ENCODE results near the gene TMEM234. TPM values are rescaled to one million over a fixed set of nuclear protein-coding genes. Genes with fewer than 3 reads are reported as not detected.

Gene TMEM234
- total RNA-seq, 1 experiment from 2014 or later = 7.7 TPM

GRCh38 chr1:32255072-32256071, 33.2 kb upstream of the TMEM234 start:
- no peaks in the 10 kb centered on the region for H3K9me2 ChIP-seq (replicated peaks; ENCODE audit: low read length)
- ChIA-PET POLR2A (ENCODE audit: unreplicated experiment) (interaction anchor here (0.6 kb wide), 1 partner anchor 39 kb away, joined by 3 read pairs; no protein-coding TSS in a partner anchor), CTCF (no interaction called here)
- H3F3A ChIP-seq (ENCODE audit: low read length, unreplicated experiment) = no peaks in the 10 kb centered on the region
- no peaks in the 10 kb centered on the region for H3K36me3 ChIP-seq (ENCODE audit: low read depth, low read length)
- no peak overlapping the region for H3K4me2 ChIP-seq (ENCODE audit: low read length)
- H2AFZ ChIP-seq (ENCODE audit: low read length) = no peak overlapping the region
- TF ChIP-seq CTCF (conservative IDR thresholded peaks at IDR 0.05; ENCODE audit: low read depth, low read length) (no peak), EZH2 (IDR thresholded peaks at IDR 0.05; ENCODE audit: low read length, unreplicated experiment) (no peak), EZH2phosphoT487 (IDR thresholded peaks at IDR 0.05; ENCODE audit: borderline replicate concordance, low read length) (no peak)
- H4K20me1 ChIP-seq (ENCODE audit: low read length) = no peaks in the 10 kb centered on the region
- no peaks in the 10 kb centered on the region for H3K79me2 ChIP-seq (ENCODE audit: low read length)
- DNase-seq (no peak), ATAC-seq (no peak)
- no TSS peak for BruUV-seq (replicated peaks)
- H3K9ac ChIP-seq (ENCODE audit: low read length) = no peak overlapping the region
- no peaks in the 10 kb centered on the region for H3K4me1 ChIP-seq (ENCODE audit: insufficient read depth, low read length)
- H3K9me3 ChIP-seq (ENCODE audit: low read length) = no peaks in the 10 kb centered on the region
- intact Hi-C loops (cut with micrococcal nuclease) = no loop called here
- no peak overlapping the region for H3K4me3 ChIP-seq (ENCODE audit: low read length)
- H3K27ac ChIP-seq (ENCODE audit: low read length) = no peak overlapping the region
- no peaks in the 10 kb centered on the region for H3K27me3 ChIP-seq (ENCODE audit: low read length)

- no peaks in the 10 kb centered on the region for H4K20me1 ChIP-seq (ENCODE audit: low read length)
- intact Hi-C loops (cut with micrococcal nuclease) = no loop called here
- H3K79me2 ChIP-seq (ENCODE audit: low read length) = no peaks in the 10 kb centered on the region
- TF ChIP-seq EZH2 (IDR thresholded peaks at IDR 0.05; ENCODE audit: low read length, unreplicated experiment) (no peak), CTCF (conservative IDR thresholded peaks at IDR 0.05; ENCODE audit: low read depth, low read length) (no peak), EZH2phosphoT487 (IDR thresholded peaks at IDR 0.05; ENCODE audit: borderline replicate concordance, low read length) (no peak)
- ATAC-seq (no peak), DNase-seq (no peak)
- H3K9me3 ChIP-seq (ENCODE audit: low read length) = no peaks in the 10 kb centered on the region
- no peak within 1 kb of the TSS for H2AFZ ChIP-seq (ENCODE audit: low read length)
- no peak within 1 kb of the TSS for H3K9ac ChIP-seq (ENCODE audit: low read length)
- POLR2A ChIA-PET (ENCODE audit: unreplicated experiment) = no interaction called here
- H3K27ac ChIP-seq (ENCODE audit: low read length) = no peak within 1 kb of the TSS
- no peaks in the 10 kb centered on the region for H3K36me3 ChIP-seq (ENCODE audit: low read depth, low read length)
- CTCF ChIA-PET = no interaction called here
- H3F3A ChIP-seq (ENCODE audit: low read length, unreplicated experiment) = no peaks in the 10 kb centered on the region
- peaks cover 16% of the 10 kb centered on the region; the same call in 1 of the 2 replicates for H3K4me1 ChIP-seq (ENCODE audit: insufficient read depth, low read length)
- H3K4me3 ChIP-seq (ENCODE audit: low read length) = no peak within 1 kb of the TSS
- no peaks in the 10 kb centered on the region for H3K9me2 ChIP-seq (replicated peaks; ENCODE audit: low read length)
- no peaks in the 10 kb centered on the region for H3K27me3 ChIP-seq (ENCODE audit: low read length)
- no peak within 1 kb of the TSS for H3K4me2 ChIP-seq (ENCODE audit: low read length)
- no TSS peak for BruUV-seq (replicated peaks)
These were observed 29.0 kb upstream of the TMEM234 start, which contains the start of gene LCK for GRCh38 chr1:32250893-32251716. Gene LCK (plus strand): TSS chr1:32251265. CDS start chr1:32274330, 23,065 bp downstream.
